ENCODE measurements around the gene IL6R.
"Not testable (repeated sequence)": the region's sequence is repeated elsewhere in the genome, so short reads cannot be mapped to it uniquely, and the experiment has no call there.

IL6R gene

GRCh38 chr1:154404984-154405746 lies at the start of gene IL6R:
TSS of gene IL6R (plus strand) at chr1:154405343. CDS start at chr1:154405630, 287 bp downstream.
- peak; percentile 92 for DNase-seq

DNA sequence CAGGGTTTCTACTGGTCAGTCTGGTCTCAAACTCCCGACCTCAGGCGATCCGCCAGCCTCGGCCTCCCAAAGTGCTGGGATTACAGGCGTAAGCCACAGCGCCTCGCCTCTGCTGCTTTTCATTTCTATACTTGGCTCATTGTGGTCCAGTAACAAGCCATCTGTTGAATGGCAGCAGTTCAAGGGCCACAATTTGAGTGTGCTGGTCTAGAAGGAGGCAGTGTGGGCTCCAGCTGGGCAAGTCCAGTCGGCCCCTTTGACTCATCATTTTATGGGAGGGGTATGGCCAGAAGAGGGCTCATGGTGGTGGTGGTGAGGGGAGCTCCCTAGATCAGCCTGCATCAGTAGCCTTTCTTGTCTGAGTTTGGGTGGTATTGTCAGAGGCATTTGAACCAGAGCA lies 46.6 kb upstream of the IL6R start:
- no peak for DNase-seq

DNA sequence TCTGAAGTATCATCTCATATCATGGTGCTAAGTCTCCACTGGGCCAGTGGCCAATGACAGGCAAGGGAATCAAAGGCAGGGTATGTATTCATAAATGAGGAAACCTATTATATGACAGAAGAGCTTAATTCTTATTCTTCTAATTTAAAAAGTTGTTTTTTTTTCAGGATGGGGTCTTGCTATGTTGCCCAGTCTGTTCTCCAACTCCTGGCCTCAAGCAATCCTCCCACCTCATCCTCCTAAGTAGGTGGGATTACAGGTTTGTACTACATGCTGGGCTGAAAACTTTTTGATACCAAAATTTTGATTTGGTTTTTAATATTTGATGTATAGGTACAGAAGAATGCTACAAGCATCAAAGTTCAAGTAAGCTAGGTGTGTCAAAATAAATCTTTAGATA lies 44.9 kb upstream of the IL6R start:
- DNase-seq, result no peak

DNA sequence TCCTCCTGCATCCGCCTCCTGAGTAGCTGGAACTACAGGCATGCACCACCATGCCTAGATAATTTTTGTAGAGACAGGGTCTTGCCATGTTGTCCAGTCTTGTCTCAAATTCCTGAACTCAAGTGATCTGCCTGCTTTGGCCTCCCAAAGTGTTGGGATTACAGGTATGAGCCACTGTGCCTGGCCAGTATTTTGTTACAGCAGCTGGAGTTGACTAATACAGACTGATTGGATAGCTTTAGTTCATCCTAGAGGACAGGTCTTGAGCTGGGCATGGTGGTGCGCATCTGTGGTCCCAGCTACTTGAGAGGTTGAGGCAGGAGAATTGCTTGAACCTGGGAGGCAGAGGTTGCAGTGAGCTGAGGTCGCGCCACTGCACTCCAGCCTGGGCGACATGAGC lies 44.3 kb upstream of the IL6R start:
- DNase-seq, result not testable (repeated sequence)

GRCh38 chr1:154361357-154361756 lies 43.8 kb upstream of the IL6R start:
- no peak for DNase-seq

DNA sequence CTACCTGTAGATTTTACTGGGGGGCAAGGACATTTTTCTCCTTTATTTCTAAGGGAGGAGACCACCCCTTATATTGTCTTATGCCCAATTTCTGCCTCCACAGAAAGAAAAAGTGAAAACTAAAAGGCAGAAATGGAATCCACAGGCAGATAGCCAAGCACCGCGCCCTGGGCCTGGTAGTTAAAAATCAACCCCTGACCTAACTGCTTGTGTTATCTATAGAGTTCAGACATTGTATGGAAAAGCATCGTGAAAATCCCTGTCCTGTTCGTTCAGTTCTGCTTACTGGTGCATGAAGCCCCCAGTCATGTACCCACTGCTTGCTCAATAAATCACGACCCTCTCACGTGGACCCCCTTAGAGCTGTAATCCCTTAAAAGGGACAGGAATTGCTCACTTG lies 33.7 kb upstream of the IL6R start:
- no peak for DNase-seq

GRCh38 chr1:154373777-154374357 lies 31.3 kb upstream of the IL6R start:
- DNase-seq, result not testable (repeated sequence)

DNA sequence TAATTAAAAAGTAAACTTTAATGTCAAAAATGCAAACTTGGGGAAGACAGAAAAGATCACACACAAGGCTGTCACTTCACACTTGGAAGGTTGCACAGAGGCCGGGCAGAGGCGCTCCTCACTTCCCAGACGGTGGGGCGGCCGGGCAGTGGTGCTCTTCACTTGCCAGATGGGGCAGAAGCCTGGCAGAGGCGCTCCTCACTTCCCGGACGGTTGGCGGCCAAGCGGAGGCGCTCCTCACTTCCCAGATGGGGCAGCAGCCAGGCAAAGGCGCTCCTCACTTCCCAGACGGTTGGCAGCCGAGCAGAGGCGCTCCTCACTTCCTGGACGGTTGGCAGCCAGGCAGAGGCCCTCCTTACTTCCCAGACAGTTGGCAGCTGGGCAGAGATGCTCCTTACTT lies 25.8 kb upstream of the IL6R start:
- DNase-seq, result no peak

DNA sequence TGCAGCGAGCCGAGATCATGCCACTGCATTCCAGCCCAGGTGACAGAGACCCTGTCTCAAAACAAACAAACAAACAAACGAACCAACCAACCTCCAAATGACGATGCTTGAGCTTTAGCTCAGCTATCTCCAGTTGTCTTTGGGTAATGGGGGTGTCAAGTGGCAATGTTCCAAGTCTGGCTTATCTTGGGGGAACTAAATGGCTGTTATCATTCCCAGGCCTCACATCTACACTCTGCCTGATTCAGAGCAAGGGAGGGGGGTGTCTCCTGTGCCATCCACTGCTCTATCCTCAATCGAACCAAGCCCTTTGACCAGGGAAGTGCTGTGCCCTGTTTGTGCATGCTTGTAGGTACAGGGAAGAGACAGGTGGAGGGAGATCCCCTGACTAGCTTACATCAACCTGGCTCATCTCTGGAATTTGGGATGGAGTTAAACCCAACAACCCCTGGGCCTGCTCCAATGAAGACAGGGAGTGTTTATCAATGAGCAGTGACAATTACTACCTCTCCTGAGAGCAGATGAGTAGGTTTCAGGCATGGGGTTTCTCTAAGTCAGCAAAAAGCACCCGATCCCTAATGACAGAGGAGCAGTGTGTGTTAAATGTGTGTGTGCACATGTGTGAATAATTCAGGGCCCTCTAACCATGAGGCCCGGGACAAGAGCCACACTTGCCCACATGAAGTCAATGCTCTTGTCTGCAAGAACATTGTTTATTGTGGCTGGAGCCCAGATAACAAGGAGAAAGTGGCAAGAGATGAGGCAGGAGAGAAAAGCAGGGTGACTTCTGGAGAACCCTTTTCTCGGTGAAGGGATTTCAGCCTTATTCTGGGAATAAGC lies 20.3 kb upstream of the IL6R start:
- no peak for DNase-seq

GRCh38 chr1:154386643-154387352 lies 18.3 kb upstream of the IL6R start:
- no peak for DNase-seq

- no peak for DNase-seq
Observed at GRCh38 chr1:154391086-154391770, 13.9 kb upstream of the IL6R start.

DNA sequence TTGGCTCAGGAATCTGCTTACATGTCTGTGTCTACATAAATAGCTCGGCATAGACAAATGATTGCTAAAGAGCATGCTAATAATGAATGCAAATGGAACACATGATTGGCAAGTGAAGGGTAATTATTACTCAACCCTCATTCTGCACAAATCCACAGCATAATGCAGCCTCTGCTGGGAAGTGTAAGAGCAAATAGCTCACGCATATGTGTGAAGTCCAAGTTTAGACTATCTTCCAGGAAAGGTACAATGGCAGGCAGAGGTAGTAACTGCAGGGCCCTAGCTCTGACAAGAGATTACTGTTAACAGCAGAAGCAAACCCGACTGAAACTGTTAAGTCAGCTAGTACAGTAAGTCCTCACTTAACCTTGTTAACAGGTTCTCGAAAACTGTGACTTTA lies 7.0 kb upstream of the IL6R start:
- no peak for DNase-seq

DNA sequence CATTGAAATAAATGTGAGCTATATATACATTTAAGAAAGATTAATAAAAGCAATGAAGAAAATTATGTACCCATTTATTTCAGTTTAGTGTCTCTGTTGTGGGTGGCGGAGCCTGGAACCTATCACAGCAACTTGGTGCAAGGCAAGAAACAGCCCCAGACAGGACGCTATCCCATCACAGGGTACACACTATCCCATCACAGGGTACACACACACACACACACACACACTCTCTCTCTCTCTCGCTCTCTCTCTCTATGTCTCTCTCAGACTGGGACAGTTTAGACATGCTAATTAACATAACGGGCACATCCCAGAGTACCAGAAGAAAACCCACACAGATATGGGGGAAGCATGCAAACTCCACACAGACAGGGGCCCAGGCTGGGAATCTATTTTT lies 6.5 kb upstream of the IL6R start:
- DNase-seq, result no peak

DNA sequence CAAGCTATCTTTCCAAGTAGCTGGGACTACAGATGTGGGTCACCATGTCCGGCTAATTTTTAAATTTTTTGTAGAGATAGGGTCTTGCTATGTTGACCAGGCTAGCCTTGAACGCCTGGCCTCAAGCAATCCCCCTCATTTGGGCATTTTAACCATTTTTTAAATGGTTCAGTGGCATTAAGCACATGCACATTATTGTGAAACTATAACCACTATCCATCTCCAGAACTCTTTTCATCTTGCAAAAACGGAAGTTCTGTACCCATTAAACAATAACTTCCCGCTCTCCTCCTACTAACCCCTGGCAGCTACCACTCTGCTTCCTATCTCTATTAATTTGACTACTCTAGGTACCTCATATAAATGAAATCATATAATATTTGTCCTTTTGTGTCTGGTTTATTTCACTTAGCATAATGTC lies 4.8 kb upstream of the IL6R start:
- DNase-seq, result no peak

- no peak for DNase-seq
Observed at GRCh38 chr1:154402409-154402921, 2.7 kb upstream of the IL6R start.

DNA sequence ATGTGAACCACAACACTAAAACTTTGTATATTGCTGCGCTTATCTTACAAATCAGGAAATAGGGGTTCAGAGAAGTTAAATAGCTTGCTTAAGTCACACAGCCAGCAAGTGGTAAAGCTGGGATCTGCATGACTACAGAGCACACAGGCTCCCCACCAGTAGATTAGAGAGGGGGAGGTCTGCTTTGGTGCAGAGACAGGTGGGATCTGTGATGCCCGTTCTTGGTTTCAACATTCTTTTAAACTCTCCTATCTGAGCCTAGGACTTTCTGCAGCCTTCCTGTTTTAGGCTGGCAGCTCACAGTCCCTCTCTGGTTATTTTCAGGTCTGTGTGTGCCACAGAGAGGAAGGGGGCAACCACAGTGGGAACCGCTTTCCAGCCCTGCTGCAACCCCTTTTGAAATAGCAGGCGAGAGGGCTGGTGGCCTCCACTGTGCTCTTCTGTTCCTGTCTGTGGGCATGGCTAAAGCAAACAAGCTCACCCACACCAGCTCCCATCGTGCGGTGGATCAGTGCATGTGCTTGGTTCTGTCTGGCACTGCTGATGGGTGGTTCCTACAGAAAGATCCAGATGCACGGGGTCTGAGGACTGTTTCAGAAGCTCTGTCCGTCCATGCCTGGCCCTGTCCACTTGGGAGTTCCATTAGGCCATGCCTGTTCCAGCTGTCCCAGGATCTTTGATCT lies 1.7 kb upstream of the IL6R start:
- DNase-seq, result no peak

GRCh38 chr1:154403983-154404382 lies 1.2 kb upstream of the IL6R start:
- no peak for DNase-seq

DNA sequence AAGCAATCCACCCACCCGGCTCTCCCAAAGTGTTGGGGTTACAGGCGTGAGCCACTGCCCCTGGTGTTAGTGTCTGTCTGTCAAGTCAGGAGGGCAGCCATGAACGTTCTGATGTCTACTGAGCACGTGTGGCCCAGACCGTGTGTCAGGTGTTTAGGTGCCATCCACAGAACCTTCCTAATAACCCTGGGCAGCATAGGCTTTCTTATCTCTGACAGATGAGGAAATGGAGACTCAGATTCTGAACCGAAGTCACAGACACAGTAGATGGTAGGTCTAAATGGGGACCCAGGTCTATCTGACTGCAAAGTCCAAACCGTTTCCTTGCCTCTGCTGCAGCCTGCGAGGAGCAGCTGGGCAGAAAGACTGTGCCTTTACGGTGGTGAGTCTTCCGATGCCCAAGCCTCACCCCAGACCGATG lies 622 bp upstream of the IL6R start:
- no peak for DNase-seq

GRCh38 chr1:154405747-154406571 lies 816 bp downstream of the IL6R start:
- peak; percentile 63 for DNase-seq

DNA sequence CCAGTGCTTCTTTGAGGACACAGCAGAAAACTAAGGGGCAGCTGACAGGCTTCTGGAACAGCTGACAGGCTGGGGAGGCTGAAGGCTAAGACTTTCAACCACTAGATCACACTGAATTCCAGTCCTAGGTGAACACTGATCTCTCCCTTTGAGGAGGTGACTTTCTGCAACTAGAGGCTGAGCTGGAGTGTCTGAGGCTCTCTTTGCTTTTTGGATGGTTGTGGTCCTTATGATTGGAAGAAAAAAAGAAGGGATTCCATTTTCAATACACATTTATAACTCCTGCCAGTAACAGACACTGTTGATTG lies 1.4 kb downstream of the IL6R start:
- no peak for DNase-seq

GRCh38 chr1:154406886-154407197 lies 1.7 kb downstream of the IL6R start:
- no peak for DNase-seq
